Measurements from ENCODE around the gene PSENEN.

DNA sequence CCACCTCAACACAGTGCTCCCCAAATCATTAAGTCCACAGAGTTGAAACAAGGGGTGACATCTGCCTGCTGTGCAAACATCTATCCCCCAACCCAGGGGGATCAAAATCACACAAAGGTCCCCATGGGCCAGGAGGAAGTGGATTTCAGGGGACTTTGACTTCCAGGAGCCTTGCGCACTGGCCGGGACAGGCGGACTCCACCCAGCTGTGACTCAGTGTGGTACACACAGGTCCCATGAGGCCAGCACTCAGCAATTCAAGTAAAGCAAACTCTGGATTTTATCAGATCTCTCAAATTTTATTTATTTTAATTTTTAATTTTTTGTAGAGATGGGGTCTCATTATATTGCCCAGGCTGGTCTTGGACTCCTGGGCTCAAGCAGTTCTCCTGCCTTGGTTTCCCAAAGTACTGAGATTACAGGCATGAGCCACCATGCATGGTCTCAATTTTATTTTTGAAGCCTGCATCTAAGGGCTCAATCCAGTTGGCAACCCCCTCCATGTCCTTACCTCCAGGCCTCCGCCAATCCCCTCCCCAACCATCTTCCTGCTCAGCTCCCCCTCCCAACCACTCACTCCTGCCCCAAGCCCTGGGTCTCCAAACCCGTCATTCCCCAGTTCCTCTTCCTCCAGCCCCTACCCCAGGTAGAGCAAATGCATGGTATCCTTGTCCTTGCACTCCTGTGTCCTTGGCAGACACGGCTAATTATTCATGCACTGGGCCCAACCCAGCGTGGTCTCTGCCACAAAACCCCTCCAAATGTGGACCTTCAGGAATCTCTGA is 48.1 kb downstream of the PSENEN start:
- TF ChIP-seq, protein P1, sequence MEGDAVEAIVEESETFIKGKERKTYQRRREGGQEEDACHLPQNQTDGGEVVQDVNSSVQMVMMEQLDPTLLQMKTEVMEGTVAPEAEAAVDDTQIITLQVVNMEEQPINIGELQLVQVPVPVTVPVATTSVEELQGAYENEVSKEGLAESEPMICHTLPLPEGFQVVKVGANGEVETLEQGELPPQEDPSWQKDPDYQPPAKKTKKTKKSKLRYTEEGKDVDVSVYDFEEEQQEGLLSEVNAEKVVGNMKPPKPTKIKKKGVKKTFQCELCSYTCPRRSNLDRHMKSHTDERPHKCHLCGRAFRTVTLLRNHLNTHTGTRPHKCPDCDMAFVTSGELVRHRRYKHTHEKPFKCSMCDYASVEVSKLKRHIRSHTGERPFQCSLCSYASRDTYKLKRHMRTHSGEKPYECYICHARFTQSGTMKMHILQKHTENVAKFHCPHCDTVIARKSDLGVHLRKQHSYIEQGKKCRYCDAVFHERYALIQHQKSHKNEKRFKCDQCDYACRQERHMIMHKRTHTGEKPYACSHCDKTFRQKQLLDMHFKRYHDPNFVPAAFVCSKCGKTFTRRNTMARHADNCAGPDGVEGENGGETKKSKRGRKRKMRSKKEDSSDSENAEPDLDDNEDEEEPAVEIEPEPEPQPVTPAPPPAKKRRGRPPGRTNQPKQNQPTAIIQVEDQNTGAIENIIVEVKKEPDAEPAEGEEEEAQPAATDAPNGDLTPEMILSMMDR (IDR thresholded peaks at IDR 0.05): no peak
- TF ChIP-seq POLR2AphosphoS5 (IDR thresholded peaks at IDR 0.05): no peak
